Caco-2 (cell line): ENCODE data around the gene SVIL. TPM values are rescaled to one million over a fixed set of nuclear protein-coding genes. Genes with fewer than 3 reads are reported as not detected.
"Not testable (repeated sequence)": the region's sequence is repeated elsewhere in the genome, so short reads cannot be mapped to it uniquely, and the experiment has no call there.

Experiments
- BruUV-seq: library from RNA; stranded (reverse); fragments of 400-500 nt; replicated peaks from 2 replicates; lab custom pipeline; 2021; lab: Mats Ljungman, UMichigan
- CTCF ChIA-PET: fragments of 300-600 bp; sonication (Branson Sonifier 250); formaldehyde crosslinking; loops from one replicate; lab custom pipeline; 2022; ENCODE audit warnings: antibody characterized with exemption; lab: Charles Lee
- POLR2A ChIA-PET: fragments of 300-600 bp; sonication (Branson Sonifier 250); formaldehyde crosslinking; loops from one replicate; lab custom pipeline; 2022; ENCODE audit warnings: antibody characterized with exemption; lab: Charles Lee
- DNase-seq, 2 experiments: peaks; one replicate each; pipeline versions ENCODE4 v3.0.0 to v3.0.0-alpha.2; 2020 to 2022
- H3K27me3 ChIP-seq: replicated peaks from 2 replicates; pipeline ENCODE4 v1.6.0; 2011; ENCODE audit warnings: low read length; ENCODE audit not compliant: control insufficient read depth, insufficient read depth
- H3K36me3 ChIP-seq: 2 replicates; pipeline ENCODE4 v1.5.1; 2011; ENCODE audit warnings: low read length; ENCODE audit not compliant: control insufficient read depth, insufficient read depth
- H3K4me1 ChIP-seq: fragments of 250-450 bp; sonication (Bioruptor Pico); 2 replicates; pipeline ENCODE4 v1.5.1; 2020; ENCODE audit warnings: mild to moderate bottlenecking
- H3K4me3 ChIP-seq: 2 replicates; pipeline ENCODE4 v1.5.1; 2011; ENCODE audit warnings: low read depth, mild to moderate bottlenecking, control low read depth, low read length
- H3K9me3 ChIP-seq: fragments of 250-450 bp; sonication (Bioruptor Pico); 2 replicates; pipeline ENCODE4 v1.5.1; 2020; ENCODE audit warnings: mild to moderate bottlenecking, moderate library complexity
- H3K27ac Mint-ChIP-seq: one replicate; pipeline ENCODE4 v1.8.0; 2022; ENCODE audit warnings: mixed read lengths; ENCODE audit not compliant: unreplicated experiment
- H3K27me3 Mint-ChIP-seq: one replicate; pipeline ENCODE4 v1.8.0; 2022; ENCODE audit warnings: mixed read lengths; ENCODE audit not compliant: insufficient read depth, unreplicated experiment
- H3K36me3 Mint-ChIP-seq: one replicate; pipeline ENCODE4 v1.8.0; 2022; ENCODE audit warnings: mild to moderate bottlenecking, mixed read lengths; ENCODE audit not compliant: insufficient read depth, unreplicated experiment
- H3K4me1 Mint-ChIP-seq: one replicate; pipeline ENCODE4 v1.8.0; 2022; ENCODE audit warnings: low read depth, mixed read lengths; ENCODE audit not compliant: unreplicated experiment
- H3K4me3 Mint-ChIP-seq: one replicate; pipeline ENCODE4 v1.8.0; 2022; ENCODE audit warnings: mild to moderate bottlenecking, moderate library complexity, mixed read lengths; ENCODE audit not compliant: unreplicated experiment
- H3K9me3 Mint-ChIP-seq: one replicate; pipeline ENCODE4 v1.8.0; 2022; ENCODE audit warnings: mixed read lengths; ENCODE audit not compliant: unreplicated experiment
- intact Hi-C: fragments of 100-400 bp; cut with micrococcal nuclease; formaldehyde crosslinking; loops from one replicate; pipeline ENCODE4 v1.10.0; 2022; ENCODE audit not compliant: unreplicated experiment
- total RNA-seq: library from RNA; stranded (reverse); gene quantifications from 2 replicates; pipeline ENCODE4 v1.2.3, GENCODE V29; 2022
- TF ChIP-seq, protein P1 (sequence below), 2 experiments: fragments of 200-600 bp in 1 of 2; IDR thresholded peaks; 1 replicate in 1 of 2; 2 replicates in 1 of 2; pipeline versions ENCODE4 v1.5.1 to v1.8.0; 2011 to 2022; ENCODE audit warnings: antibody characterized with exemption in 1 of 2, control low read depth in 1 of 2, inconsistent platforms in 1 of 2, low read depth in 1 of 2, low read length in 1 of 2, mild to moderate bottlenecking in 1 of 2, moderate library complexity in 1 of 2; ENCODE audit not compliant: insufficient read depth in 1 of 2, severe bottlenecking in 1 of 2, unreplicated experiment in 1 of 2

The SVIL gene
- total RNA-seq, 1 experiment from 2014 or later: 54.4 TPM

DNA sequence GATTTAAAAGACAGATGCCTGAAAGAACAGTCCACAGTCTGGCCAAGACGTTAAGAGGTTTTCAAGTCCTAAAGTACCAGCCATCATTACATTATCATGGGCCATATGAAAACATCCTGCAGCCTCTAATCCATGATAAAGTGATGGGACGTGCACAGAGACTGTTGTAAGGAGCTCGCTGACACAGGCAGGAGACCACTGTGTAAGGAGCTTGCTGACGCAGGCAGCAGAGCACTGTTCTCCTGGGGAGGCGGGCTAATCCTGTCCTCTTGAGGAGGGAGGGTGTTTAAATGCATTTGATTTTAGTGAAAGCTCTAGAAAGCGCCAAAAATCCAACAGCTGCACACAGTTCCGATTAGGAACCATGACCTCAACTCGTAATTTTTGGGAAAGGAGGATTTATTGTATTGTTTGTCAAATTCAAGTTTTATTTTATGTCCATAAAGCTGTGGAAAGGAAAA, 16.9 kb downstream of the SVIL start:
- H3K27ac Mint-ChIP-seq: peak overlapping the region; percentile 73
- Histone ChIP-seq H3K9me3 (no peaks in the 10 kb centered on the region), H3K36me3 (no peaks in the 10 kb centered on the region), H3K27me3 (no peaks in the 10 kb centered on the region), H3K4me3 (no peak overlapping the region), H3K4me1 (peaks cover 31% of the 10 kb centered on the region)
- TF ChIP-seq, protein P1, sequence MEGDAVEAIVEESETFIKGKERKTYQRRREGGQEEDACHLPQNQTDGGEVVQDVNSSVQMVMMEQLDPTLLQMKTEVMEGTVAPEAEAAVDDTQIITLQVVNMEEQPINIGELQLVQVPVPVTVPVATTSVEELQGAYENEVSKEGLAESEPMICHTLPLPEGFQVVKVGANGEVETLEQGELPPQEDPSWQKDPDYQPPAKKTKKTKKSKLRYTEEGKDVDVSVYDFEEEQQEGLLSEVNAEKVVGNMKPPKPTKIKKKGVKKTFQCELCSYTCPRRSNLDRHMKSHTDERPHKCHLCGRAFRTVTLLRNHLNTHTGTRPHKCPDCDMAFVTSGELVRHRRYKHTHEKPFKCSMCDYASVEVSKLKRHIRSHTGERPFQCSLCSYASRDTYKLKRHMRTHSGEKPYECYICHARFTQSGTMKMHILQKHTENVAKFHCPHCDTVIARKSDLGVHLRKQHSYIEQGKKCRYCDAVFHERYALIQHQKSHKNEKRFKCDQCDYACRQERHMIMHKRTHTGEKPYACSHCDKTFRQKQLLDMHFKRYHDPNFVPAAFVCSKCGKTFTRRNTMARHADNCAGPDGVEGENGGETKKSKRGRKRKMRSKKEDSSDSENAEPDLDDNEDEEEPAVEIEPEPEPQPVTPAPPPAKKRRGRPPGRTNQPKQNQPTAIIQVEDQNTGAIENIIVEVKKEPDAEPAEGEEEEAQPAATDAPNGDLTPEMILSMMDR (IDR thresholded peaks at IDR 0.05; ENCODE audit: insufficient read depth in 1 of 2, low read depth in 1 of 2, low read length in 1 of 2, severe bottlenecking in 1 of 2, unreplicated experiment in 1 of 2): no peak
- H3K4me1 Mint-ChIP-seq: peaks cover 36% of the 10 kb centered on the region
- H3K9me3 Mint-ChIP-seq: no peaks in the 10 kb centered on the region
- BruUV-seq: no TSS peak
- H3K36me3 Mint-ChIP-seq: no peaks in the 10 kb centered on the region
- peak overlapping the region; percentile 2 for H3K4me3 Mint-ChIP-seq
- no peaks in the 10 kb centered on the region for H3K27me3 Mint-ChIP-seq
- intact Hi-C loops: loop anchor here (2.0 to 5.0 kb wide), 2 partner anchors 17 to 119 kb away; partner anchors contain the start of gene SVIL
- ChIA-PET POLR2A (interaction anchor here (0.6 to 1.3 kb wide), 5 partner anchors 10 to 147 kb away, joined by 3 to 6 read pairs (median 4); no protein-coding TSS in a partner anchor), CTCF (interaction anchor here (0.7 to 2.1 kb wide), 6 partner anchors 9 to 85 kb away, joined by 3 to 11 read pairs (median 4); partner anchors contain the start of gene SVIL)
- DNase-seq: no peak

GRCh38 chr10:29616542-29616941, 18.2 kb downstream of the SVIL start:
- Histone ChIP-seq H3K27me3 (no peaks in the 10 kb centered on the region), H3K4me1 (peaks cover 31% of the 10 kb centered on the region), H3K36me3 (no peaks in the 10 kb centered on the region), H3K4me3 (no peak overlapping the region), H3K9me3 (no peaks in the 10 kb centered on the region)
- no peak overlapping the region for H3K4me3 Mint-ChIP-seq
- H3K27me3 Mint-ChIP-seq: no peaks in the 10 kb centered on the region
- peaks cover 10% of the 10 kb centered on the region for H3K36me3 Mint-ChIP-seq
- POLR2A ChIA-PET: no interaction called here
- H3K9me3 Mint-ChIP-seq: no peaks in the 10 kb centered on the region
- CTCF ChIA-PET: no interaction called here
- no TSS peak for BruUV-seq
- intact Hi-C loops: loop anchor here (5.0 kb wide), 1 partner anchor 121 kb away; no protein-coding TSS in a partner anchor
- H3K27ac Mint-ChIP-seq: no peak overlapping the region
- peaks cover 28% of the 10 kb centered on the region for H3K4me1 Mint-ChIP-seq
- DNase-seq: no peak
- TF ChIP-seq, protein P1 (IDR thresholded peaks at IDR 0.05; ENCODE audit: insufficient read depth in 1 of 2, low read depth in 1 of 2, low read length in 1 of 2, severe bottlenecking in 1 of 2, unreplicated experiment in 1 of 2): no peak

DNA sequence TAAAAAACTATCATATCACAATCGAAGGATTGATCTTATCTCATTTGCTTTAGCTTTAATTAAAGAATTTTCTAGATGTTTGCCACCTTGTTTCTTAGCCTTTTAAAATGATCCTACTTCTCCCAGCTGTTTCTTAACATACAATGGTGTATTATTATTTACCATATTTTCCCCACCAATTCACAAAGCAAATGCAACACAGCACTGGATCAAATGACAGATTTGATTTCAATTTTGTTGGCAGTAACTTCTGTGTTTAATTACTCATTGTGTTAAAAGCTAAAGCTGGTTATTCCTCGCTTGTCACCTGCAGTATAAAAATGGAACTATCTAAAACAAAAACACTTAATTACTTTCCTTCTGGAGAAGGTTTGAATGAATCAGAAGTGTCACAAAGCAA, 19.6 kb downstream of the SVIL start:
- POLR2A ChIA-PET: no interaction called here
- Mint-ChIP-seq H3K9me3 (peaks cover 10% of the 10 kb centered on the region), H3K27ac (no peak overlapping the region)

DNA sequence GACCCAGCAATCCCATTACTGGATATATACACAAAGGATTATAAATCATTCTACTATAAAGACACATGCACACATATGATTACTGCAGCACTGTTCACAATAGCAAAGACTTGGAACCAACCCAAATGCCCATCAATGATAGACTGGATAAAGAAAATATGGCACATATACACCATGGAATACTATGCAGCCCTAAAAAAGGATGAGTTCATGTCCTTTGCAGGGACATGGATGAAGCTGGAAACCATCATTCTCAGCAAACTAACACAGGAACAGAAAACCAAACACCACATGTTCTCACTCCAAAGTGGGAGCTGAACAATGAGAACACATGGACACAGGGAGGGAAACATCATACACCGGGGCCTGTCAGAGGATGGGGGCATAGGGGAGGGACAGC, 20.5 kb downstream of the SVIL start:
- CTCF ChIA-PET, BruUV-seq, H3K27me3 ChIP-seq, H3K9me3 ChIP-seq, DNase-seq, POLR2A ChIA-PET, intact Hi-C loops, H3K4me3 ChIP-seq, H3K27me3 Mint-ChIP-seq, H3K36me3 ChIP-seq, H3K4me3 Mint-ChIP-seq, H3K27ac Mint-ChIP-seq: not testable (repeated sequence)
- peaks cover 11% of the 10 kb centered on the region for H3K4me1 Mint-ChIP-seq
- H3K4me1 ChIP-seq: peaks cover 18% of the 10 kb centered on the region
- H3K9me3 Mint-ChIP-seq: peaks cover 17% of the 10 kb centered on the region
- peaks cover 28% of the 10 kb centered on the region for H3K36me3 Mint-ChIP-seq

More for the DNA sequence above, 19.6 kb downstream of the SVIL start:
- Mint-ChIP-seq H3K4me1 (peaks cover 19% of the 10 kb centered on the region), H3K36me3 (peaks cover 22% of the 10 kb centered on the region), H3K27me3 (no peaks in the 10 kb centered on the region), H3K4me3 (no peak overlapping the region)
- no TSS peak for BruUV-seq
- peaks cover 27% of the 10 kb centered on the region for H3K4me1 ChIP-seq
- TF ChIP-seq, protein P1 (IDR thresholded peaks at IDR 0.05; ENCODE audit: insufficient read depth in 1 of 2, low read depth in 1 of 2, low read length in 1 of 2, severe bottlenecking in 1 of 2, unreplicated experiment in 1 of 2): no peak
- H3K4me3 ChIP-seq: no peak overlapping the region
- DNase-seq: no peak
- CTCF ChIA-PET: interaction anchor here (0.6 kb wide), 1 partner anchor 46 kb away, joined by 3 read pairs; no protein-coding TSS in a partner anchor
- H3K36me3 ChIP-seq: no peaks in the 10 kb centered on the region
- no peaks in the 10 kb centered on the region for H3K27me3 ChIP-seq
- intact Hi-C loops: loop anchor here (5.0 kb wide), 1 partner anchor 122 kb away; no protein-coding TSS in a partner anchor
- peaks cover 1% of the 10 kb centered on the region; the same call in 1 of the 2 replicates for H3K9me3 ChIP-seq
